OCI-LY1 (cell line): ENCODE measurements around the gene CNTNAP3.
"Not testable (repeated sequence)": the region's sequence is repeated elsewhere in the genome, so short reads cannot be mapped to it uniquely, and the experiment has no call there.

Experiments
- H2AFZ ChIP-seq: fragments of 200-600 bp; sonication (generic), shearing (Covaris generic); 2 replicates; pipeline ENCODE4 v1.6.0; 2014; ENCODE audit warnings: antibody characterized with exemption, mild to moderate bottlenecking, low read length
- H3F3A ChIP-seq: fragments of 200-600 bp; sonication (generic), shearing (Covaris generic); 2 replicates; pipeline ENCODE4 v1.6.0; 2014; ENCODE audit warnings: mild to moderate bottlenecking, antibody characterized with exemption, low read length, moderate library complexity; ENCODE audit not compliant: insufficient read depth
- H3K27ac ChIP-seq: fragments of 200-600 bp; sonication (generic); 2 replicates; pipeline ENCODE4 v1.5.1; 2014; ENCODE audit warnings: low read length, mixed run types, mild to moderate bottlenecking, low read depth; ENCODE audit not compliant: poor library complexity, severe bottlenecking
- H3K27me3 ChIP-seq: fragments of 200-600 bp; sonication (generic); 2 replicates; pipeline ENCODE4 v1.6.0; 2014; ENCODE audit warnings: antibody characterized with exemption, mild to moderate bottlenecking, low read length, moderate library complexity; ENCODE audit not compliant: insufficient read depth
- H3K36me3 ChIP-seq: fragments of 200-600 bp; sonication (generic); 2 replicates; pipeline ENCODE4 v1.6.1; 2014; ENCODE audit warnings: mild to moderate bottlenecking, antibody characterized with exemption, low read length, moderate library complexity, mixed read lengths; ENCODE audit not compliant: insufficient read depth
- H3K4me1 ChIP-seq: fragments of 200-600 bp; sonication (generic); 2 replicates; pipeline ENCODE4 v1.5.1; 2014; ENCODE audit warnings: mild to moderate bottlenecking, low read length, moderate library complexity; ENCODE audit not compliant: insufficient read depth, severe bottlenecking
- H3K4me2 ChIP-seq: fragments of 200-600 bp; sonication (generic), shearing (Covaris generic); 2 replicates; pipeline ENCODE4 v1.6.1; 2014; ENCODE audit warnings: low read length
- H3K4me3 ChIP-seq: fragments of 200-600 bp; sonication (generic); 2 replicates; pipeline ENCODE4 v1.5.1; 2014; ENCODE audit warnings: low read length, low read depth, mild to moderate bottlenecking, mixed read lengths; ENCODE audit not compliant: poor library complexity, severe bottlenecking
- H3K79me2 ChIP-seq: fragments of 200-600 bp; shearing (Covaris generic); 2 replicates; pipeline ENCODE4 v1.6.1; 2016; ENCODE audit warnings: mixed run types, low read length, mixed read lengths; ENCODE audit not compliant: insufficient read depth
- H3K9ac ChIP-seq: fragments of 200-600 bp; sonication (generic), shearing (Covaris generic); 2 replicates; pipeline ENCODE4 v1.6.1; 2014; ENCODE audit warnings: mild to moderate bottlenecking, low read length, mixed read lengths
- H3K9me2 ChIP-seq: fragments of 200-600 bp; sonication (generic), shearing (Covaris generic); 2 replicates; pipeline ENCODE4 v1.6.1; 2014; ENCODE audit warnings: low read depth, mild to moderate bottlenecking, low read length, mixed read lengths
- H3K9me3 ChIP-seq: fragments of 200-600 bp; shearing (Covaris generic); 2 replicates; pipeline ENCODE4 v1.6.1; 2014; ENCODE audit warnings: low read length, mixed read lengths
- H4K20me1 ChIP-seq: fragments of 200-600 bp; sonication (generic), shearing (Covaris generic); 2 replicates; pipeline ENCODE4 v1.6.0; 2016; ENCODE audit warnings: mild to moderate bottlenecking, low read length; ENCODE audit not compliant: insufficient read depth

CNTNAP3 gene

DNA sequence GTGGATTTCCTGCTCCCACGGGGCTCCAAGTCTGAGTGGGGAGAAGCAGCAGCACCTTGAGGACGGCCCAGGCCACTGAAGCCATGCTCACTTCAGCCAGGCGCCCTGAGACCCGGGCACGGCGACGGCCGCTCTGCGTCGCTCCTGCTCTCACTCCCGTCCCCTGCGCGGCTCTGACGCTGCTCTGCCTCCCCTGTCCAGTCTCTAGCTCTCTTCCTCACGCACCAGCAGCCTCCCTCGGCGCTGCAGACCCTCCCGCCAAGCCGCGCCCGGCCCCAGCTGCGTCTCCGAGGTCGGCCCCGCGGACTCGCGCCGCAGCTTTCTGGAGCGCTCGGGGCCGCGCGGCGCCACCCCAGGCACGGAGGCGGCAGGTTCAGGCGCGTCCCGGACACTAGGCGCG, at the start of gene CNTNAP3:
Gene CNTNAP3, minus strand, starts transcription at position 188 of the 400 bp plus-strand sequence. Its CDS starts 103 bp downstream, at position 85.
- not testable (repeated sequence) for H3K79me2 ChIP-seq, H3K9ac ChIP-seq, H2AFZ ChIP-seq, H3K9me3 ChIP-seq, H3K4me2 ChIP-seq, H3K4me1 ChIP-seq, H3K36me3 ChIP-seq, H3K27ac ChIP-seq, H3F3A ChIP-seq, H3K27me3 ChIP-seq, H3K4me3 ChIP-seq, H4K20me1 ChIP-seq, H3K9me2 ChIP-seq

DNA sequence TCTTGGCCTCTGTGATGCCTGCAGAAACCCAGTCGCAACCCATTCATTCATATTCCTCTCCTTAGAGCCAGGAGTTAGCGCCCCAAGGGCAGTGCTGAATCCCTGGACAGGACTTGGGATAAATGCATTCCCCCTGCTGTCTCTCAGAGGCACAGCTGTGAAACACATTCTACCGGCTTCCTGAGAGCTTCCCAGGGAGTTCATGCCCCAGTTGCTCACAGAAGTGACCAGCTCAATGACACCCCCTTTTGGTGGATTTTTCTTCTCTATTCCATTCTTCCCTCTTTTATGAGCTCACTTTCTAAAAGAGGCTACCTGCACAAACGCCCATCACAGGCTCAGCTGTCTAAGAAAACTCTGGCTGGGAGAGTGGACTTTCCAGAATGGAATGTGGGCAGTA, 8.0 kb downstream of the CNTNAP3 start:
- not testable (repeated sequence) for H3K4me3 ChIP-seq, H3K9me2 ChIP-seq, H3K79me2 ChIP-seq, H3K27me3 ChIP-seq, H3K4me1 ChIP-seq, H3K9ac ChIP-seq, H3K27ac ChIP-seq, H3K9me3 ChIP-seq, H3K4me2 ChIP-seq, H4K20me1 ChIP-seq, H2AFZ ChIP-seq, H3F3A ChIP-seq, H3K36me3 ChIP-seq

DNA sequence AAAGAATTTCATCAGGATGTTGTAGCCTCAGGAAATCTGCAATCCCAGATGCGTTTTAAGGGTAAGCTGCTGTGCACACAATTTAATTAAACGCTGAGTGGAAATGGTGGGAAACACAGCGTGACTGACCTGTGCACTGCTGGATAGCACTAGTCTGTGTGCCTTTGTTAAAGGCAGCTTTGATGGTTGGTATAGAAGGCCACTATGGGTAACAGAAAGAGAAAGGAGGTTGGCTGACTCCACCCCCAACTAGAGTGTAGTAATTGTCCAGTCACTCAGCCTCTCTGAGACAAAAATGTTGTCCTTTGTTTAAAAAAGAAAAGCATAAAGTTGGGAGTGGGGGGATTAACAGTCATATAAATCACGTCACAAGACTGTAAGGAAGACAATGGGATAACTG, 45.5 kb downstream of the CNTNAP3 start:
- H2AFZ ChIP-seq, H3K4me2 ChIP-seq, H3K27me3 ChIP-seq: not testable (repeated sequence)

DNA sequence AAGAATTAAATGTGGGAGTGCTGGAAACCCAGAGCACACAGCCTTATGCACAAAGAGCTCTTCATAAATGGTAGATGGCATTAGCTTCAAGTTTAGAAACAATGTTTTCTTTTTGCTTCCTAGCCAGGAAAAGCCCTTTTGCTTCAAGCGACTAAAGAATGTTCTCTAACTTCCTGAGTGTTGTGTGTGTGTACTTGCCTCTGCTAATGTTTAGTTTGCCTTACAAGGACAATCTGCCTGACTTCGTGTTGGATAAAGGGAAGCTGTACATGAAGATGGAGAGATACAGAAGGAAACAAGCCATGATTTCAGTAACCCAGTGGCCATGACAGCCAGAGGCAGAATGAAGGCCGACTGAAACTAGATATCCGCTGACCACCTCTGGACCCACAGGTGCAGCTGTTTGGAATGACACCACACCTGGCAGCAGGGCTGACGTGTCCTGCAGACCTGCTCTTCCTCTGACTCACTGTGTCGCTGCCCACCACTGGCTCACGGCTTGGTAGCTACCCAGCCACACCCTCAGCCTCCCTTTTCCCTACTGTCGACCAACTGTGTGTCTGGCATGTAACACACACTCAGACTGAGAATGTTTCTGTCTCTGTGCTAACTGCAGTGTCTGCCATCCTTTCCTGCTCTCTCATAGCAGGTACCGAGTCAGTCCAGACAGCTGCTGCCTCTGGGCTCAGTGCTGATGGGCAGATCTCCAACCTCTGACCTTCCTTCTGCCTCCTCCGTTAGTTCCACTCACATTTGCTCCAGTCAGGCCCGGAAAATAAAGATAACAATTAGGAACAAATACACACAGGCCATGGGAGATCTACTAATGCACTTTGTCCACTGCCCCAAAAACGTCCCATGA, 55.6 kb downstream of the CNTNAP3 start:
- H3K9me2 ChIP-seq, H3K4me2 ChIP-seq, H3K9ac ChIP-seq, H3K27ac ChIP-seq, H3K4me3 ChIP-seq, H3K79me2 ChIP-seq, H3K36me3 ChIP-seq, H3K9me3 ChIP-seq, H3K4me1 ChIP-seq, H3K27me3 ChIP-seq, H3F3A ChIP-seq, H2AFZ ChIP-seq, H4K20me1 ChIP-seq: not testable (repeated sequence)

More for the DNA sequence above, 45.5 kb downstream of the CNTNAP3 start:
- H3K9ac ChIP-seq, H3F3A ChIP-seq, H3K4me3 ChIP-seq, H4K20me1 ChIP-seq, H3K79me2 ChIP-seq, H3K9me2 ChIP-seq, H3K36me3 ChIP-seq, H3K9me3 ChIP-seq, H3K4me1 ChIP-seq, H3K27ac ChIP-seq: not testable (repeated sequence)

DNA sequence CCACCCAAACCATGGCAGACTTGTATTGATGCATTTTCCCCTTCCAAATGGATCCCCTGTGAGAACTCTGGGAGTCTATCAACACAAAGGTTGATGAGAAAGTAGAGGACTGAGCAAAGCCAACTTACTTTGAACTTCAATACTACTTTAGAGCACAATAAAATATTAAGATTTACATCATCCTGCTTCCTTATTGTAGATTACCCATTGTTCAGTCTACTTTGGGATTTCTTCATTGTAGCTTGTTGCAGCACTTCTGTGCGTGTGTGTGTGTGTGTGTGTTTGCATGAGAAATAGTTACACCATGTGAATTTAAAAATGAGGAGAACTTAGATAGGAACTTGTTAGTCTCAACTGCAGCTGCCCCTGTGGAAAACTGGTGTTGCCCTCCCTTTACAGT, 72.0 kb downstream of the CNTNAP3 start:
- H3K27ac ChIP-seq, H3F3A ChIP-seq, H3K4me2 ChIP-seq: not testable (repeated sequence)

DNA sequence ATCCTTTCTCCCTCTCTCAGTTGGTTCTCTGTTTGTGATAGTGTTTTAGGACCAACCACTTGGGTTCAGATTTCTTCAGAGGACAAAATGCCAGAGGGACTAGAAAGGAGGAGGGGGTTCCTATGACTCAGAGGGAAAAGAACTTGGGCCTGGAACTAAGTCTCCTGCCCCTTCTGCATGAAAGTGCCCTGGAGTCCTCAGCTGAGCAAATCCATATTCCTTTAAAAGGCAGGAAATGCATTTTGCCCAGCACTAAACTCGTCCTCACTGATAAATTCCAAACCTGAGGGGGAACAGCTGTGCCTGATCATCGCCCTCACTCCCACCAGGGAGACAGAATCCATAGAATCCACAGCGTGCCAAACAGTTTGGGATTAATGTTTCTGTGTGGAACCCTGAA, 78.2 kb downstream of the CNTNAP3 start:
- H3K9me3 ChIP-seq, H2AFZ ChIP-seq, H3K27me3 ChIP-seq, H3K9me2 ChIP-seq, H3F3A ChIP-seq, H3K79me2 ChIP-seq, H3K36me3 ChIP-seq, H3K27ac ChIP-seq, H3K4me1 ChIP-seq, H3K4me3 ChIP-seq, H3K9ac ChIP-seq, H3K4me2 ChIP-seq, H4K20me1 ChIP-seq: not testable (repeated sequence)

More for the DNA sequence above, 72.0 kb downstream of the CNTNAP3 start:
- H3K4me1 ChIP-seq, H3K9me3 ChIP-seq, H3K9me2 ChIP-seq, H2AFZ ChIP-seq, H3K79me2 ChIP-seq, H3K4me3 ChIP-seq, H3K27me3 ChIP-seq, H3K9ac ChIP-seq, H4K20me1 ChIP-seq, H3K36me3 ChIP-seq: not testable (repeated sequence)

DNA sequence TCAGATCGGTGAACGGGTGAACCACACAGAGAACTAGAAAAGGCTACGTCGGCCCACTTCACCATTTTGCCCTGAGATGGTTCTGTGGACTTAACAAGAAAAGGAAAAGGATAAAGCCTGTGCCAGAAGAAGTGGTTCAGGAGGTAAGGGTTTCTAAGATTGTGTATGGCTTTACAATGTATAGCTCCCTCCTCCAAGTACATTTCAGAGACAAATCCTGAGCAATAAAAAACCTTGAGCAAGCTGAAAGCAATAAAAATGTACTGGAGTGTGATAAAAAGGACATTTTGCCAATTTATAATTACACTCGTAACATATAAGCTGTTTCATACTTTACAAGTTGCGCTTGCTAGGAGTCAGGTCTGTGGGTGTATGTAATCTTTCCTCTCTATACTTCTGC, 81.3 kb downstream of the CNTNAP3 start:
- H3K9me3 ChIP-seq, H3K79me2 ChIP-seq, H4K20me1 ChIP-seq, H3F3A ChIP-seq, H2AFZ ChIP-seq, H3K27me3 ChIP-seq, H3K4me3 ChIP-seq, H3K9me2 ChIP-seq, H3K4me1 ChIP-seq, H3K27ac ChIP-seq, H3K36me3 ChIP-seq, H3K4me2 ChIP-seq, H3K9ac ChIP-seq: not testable (repeated sequence)

DNA sequence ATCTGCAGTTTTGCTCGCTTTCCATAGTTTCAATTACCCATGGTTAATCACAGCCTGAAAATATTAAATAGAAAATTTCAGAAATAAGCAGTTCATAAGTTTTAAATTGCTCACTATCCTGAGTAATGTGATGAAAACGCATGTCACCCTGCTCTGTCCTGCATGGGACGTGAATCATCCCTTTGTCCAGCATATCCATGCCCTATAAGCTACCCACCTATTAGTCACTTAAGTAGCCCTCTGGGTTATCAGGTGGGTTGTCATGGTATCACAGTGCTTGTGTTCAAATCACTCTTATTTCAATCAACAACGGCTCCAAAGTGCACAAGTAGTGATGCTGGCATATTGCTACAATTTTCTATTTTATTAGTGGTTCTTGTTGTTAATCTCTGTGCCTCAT, 82.1 kb downstream of the CNTNAP3 start:
- H2AFZ ChIP-seq, H3K9ac ChIP-seq, H3K36me3 ChIP-seq, H3K27ac ChIP-seq, H3K79me2 ChIP-seq, H4K20me1 ChIP-seq, H3K4me3 ChIP-seq, H3K9me3 ChIP-seq, H3F3A ChIP-seq, H3K4me1 ChIP-seq, H3K27me3 ChIP-seq, H3K4me2 ChIP-seq, H3K9me2 ChIP-seq: not testable (repeated sequence)
